Right lobe of liver (tissue), 6 donors: ENCODE measurements around the gene NUAK1. TPM values are rescaled to one million over a fixed set of nuclear protein-coding genes. Genes with fewer than 3 reads are reported as not detected.

ENCODE experiments used
- ATAC-seq, 4 donors: fragments of 200-7000 bp; cut with Tn5 transposase; one replicate each; pipeline ENCODE4 v1.9.1; 2020; ENCODE audit warnings: mild to moderate bottlenecking in 4 of 4, moderate library complexity in 4 of 4
- DNase-seq, 3 donors: peaks; one replicate each; pipeline ENCODE4 v3.0.0-alpha.2; 2020
- H3K27ac ChIP-seq, 3 donors: fragments of 200-600 bp; one replicate each; pipeline ENCODE4 v1.8.0; 2022
- H3K27me3 ChIP-seq, 2 donors: fragments of 200-600 bp; one replicate each; pipeline ENCODE4 v1.8.0; 2022
- H3K36me3 ChIP-seq, 4 donors: fragments of 200-600 bp; sonication (generic) in 1 of 4; one replicate each; pipeline versions ENCODE4 v1.5.1 to v1.8.0; 2017 to 2022; ENCODE audit warnings: control low read depth in 1 of 4
- H3K4me1 ChIP-seq, 4 donors: fragments of 200-600 bp; sonication (generic) in 1 of 4; one replicate each; pipeline versions ENCODE4 v1.5.1 to v1.8.0; 2017 to 2022; ENCODE audit warnings: control low read depth in 1 of 4
- H3K4me3 ChIP-seq, 3 donors: fragments of 200-600 bp; one replicate each; pipeline ENCODE4 v1.8.0; 2022
- H3K9me3 ChIP-seq, 4 donors: fragments of 200-600 bp; sonication (generic) in 1 of 4; one replicate each; pipeline versions ENCODE4 v1.5.1 to v1.8.0; 2017 to 2022; ENCODE audit warnings: control low read depth in 1 of 4
- POLR2A ChIP-seq: fragments of 450-650 bp; IDR thresholded peaks from one replicate; pipeline ENCODE4 v1.6.1; 2017; ENCODE audit warnings: antibody characterized with exemption, mild to moderate bottlenecking
- WGBS: methylation state at CpG from one replicate; pipeline ENCODE4 v1.1.6; 2018; ENCODE audit warnings: low coverage, low lambda C conversion rate; ENCODE audit not compliant: insufficient coverage; ENCODE audit errors: missing lambda C conversion rate; 5-methylcytosine and 5-hydroxymethylcytosine counted together
- intact Hi-C, 2 donors: fragments of 100-400 bp; cut with DNase I; formaldehyde crosslinking; loops; one replicate each; pipeline versions ENCODE4 v1.11.2 to v1.14.1; 2022
- total RNA-seq, 6 experiments: library from RNA; depleted of rRNA in 2 of 6; stranded (reverse); fragments of >200 nt in 2 of 6; fragmentation: NEBNext Ultra II Directional in 3 of 6; extraction: Animal tissue kit (Norgen Biotek cat#: 25700) in 3 of 6; gene quantifications; one replicate each; pipeline versions ENCODE4 v1.1.0 to v1.2.4, GENCODE V29; 2016 to 2023
- TF ChIP-seq, protein P1 (sequence below), 4 donors: fragments of 200-600 bp in 3 of 4; fragments of 450-650 bp in 1 of 4; IDR thresholded peaks; one replicate each; pipeline versions ENCODE4 v1.5.1 to v1.8.0; 2016 to 2022; ENCODE audit warnings: antibody characterized with exemption in 4 of 4, mild to moderate bottlenecking in 2 of 4
- donor health status: DM: no; HTN: yes; CAD: no.
- donor health status: DM: no; HTN: no; CAD: no.
- donor health status: DM: no; HTN: no; CAD: no.
- donor health status: DM: no; HTN: yes; CAD: no.
- donor health status: DM: no; HTN: yes; CAD: no.

Gene NUAK1
- total RNA-seq, 6 experiments from 2014 or later: 2.0 to 11.0 (median 3.5) TPM

DNA sequence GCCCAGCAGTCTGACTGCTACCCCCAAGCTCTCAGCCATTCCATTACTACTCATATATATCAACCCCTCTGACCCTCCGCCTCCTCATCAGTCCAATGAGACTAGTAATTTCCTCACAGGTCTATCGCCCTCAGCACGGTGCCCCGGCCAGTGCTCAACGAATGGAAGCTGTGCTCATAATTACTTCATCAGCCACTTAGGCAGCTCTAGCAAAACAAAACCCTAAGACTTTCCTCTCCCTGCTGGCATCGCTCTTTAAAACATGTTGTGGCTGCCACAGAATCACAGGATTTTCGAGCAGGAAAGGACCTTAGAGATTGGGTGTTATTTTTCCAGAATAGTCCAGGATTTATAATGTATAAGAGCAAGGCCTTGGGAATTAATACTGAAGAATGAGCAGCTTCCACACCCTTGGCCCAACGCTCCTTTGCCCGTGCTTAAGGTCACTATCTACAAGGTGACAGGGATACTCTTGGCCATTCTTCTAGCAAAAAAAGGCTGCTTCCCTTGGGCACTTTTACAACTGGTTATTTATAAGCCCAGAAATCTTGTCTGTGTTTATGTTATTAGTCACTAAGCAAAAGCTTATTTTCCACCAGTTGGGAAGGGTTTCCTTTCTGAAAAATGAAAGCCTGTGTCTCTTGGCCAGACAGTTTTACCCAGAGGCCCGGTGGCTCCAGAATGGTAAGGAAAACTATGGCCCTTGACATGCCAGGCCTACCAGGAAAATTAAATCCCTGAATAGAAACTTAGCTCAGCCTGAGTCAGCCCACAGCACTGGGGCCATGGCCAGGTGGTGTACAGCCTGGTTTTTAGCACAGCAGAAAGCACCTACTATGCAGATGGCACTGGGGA lies 47.9 kb downstream of the NUAK1 start:
- DNase-seq: no peak
- Histone ChIP-seq H3K4me1 (peaks cover 0 to 29% (median 12%) of the 10 kb centered on the region in 4 donors), H3K27ac (peak overlapping the region in 2 of 3 donors; percentile 17 to 24), H3K9me3 (no peaks in the 10 kb centered on the region), H3K27me3 (no peaks in the 10 kb centered on the region), H3K36me3 (no peaks in the 10 kb centered on the region), H3K4me3 (no peak overlapping the region)
- ATAC-seq: peak in 1 of 4 donors; percentile 26
- TF ChIP-seq, protein P1, sequence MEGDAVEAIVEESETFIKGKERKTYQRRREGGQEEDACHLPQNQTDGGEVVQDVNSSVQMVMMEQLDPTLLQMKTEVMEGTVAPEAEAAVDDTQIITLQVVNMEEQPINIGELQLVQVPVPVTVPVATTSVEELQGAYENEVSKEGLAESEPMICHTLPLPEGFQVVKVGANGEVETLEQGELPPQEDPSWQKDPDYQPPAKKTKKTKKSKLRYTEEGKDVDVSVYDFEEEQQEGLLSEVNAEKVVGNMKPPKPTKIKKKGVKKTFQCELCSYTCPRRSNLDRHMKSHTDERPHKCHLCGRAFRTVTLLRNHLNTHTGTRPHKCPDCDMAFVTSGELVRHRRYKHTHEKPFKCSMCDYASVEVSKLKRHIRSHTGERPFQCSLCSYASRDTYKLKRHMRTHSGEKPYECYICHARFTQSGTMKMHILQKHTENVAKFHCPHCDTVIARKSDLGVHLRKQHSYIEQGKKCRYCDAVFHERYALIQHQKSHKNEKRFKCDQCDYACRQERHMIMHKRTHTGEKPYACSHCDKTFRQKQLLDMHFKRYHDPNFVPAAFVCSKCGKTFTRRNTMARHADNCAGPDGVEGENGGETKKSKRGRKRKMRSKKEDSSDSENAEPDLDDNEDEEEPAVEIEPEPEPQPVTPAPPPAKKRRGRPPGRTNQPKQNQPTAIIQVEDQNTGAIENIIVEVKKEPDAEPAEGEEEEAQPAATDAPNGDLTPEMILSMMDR (IDR thresholded peaks at IDR 0.05): no peak
- TF ChIP-seq POLR2A: no peak
- intact Hi-C loops: no loop called here
- 64% methylated on average over 8 of the region's 10 CpGs for WGBS

DNA sequence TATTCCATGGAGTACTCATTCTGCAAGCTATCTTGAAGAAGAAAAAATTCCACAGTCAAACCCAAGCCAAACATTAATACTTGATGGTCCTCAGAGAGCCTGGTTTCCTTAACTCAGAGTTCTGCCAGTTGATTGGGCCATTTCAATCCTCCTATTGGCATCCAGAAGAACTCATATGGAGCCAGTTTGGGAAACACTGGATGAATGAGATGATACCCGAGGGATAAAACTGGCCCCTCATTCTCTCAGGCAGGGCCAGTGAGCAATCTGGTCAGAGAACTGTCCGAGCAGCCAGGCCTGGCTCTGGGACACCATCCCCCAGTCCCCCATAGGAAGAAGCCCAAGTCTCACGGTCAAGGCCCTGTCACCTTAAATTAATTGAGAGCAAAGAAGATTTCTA lies 48.8 kb downstream of the NUAK1 start:
- no peak for ATAC-seq
- no peaks in the 10 kb centered on the region for H3K9me3 ChIP-seq
- intact Hi-C loops: no loop called here
- H3K27ac ChIP-seq: no peak overlapping the region
- H3K36me3 ChIP-seq: no peaks in the 10 kb centered on the region
- 84% methylated on average over 3 of the region's 3 CpGs for WGBS
- H3K4me3 ChIP-seq: no peak overlapping the region
- no peak for DNase-seq
- TF ChIP-seq, protein P1 (IDR thresholded peaks at IDR 0.05): no peak
- TF ChIP-seq POLR2A: no peak
- H3K4me1 ChIP-seq: peaks cover 0 to 26% (median 11%) of the 10 kb centered on the region in 4 donors
- no peaks in the 10 kb centered on the region for H3K27me3 ChIP-seq

DNA sequence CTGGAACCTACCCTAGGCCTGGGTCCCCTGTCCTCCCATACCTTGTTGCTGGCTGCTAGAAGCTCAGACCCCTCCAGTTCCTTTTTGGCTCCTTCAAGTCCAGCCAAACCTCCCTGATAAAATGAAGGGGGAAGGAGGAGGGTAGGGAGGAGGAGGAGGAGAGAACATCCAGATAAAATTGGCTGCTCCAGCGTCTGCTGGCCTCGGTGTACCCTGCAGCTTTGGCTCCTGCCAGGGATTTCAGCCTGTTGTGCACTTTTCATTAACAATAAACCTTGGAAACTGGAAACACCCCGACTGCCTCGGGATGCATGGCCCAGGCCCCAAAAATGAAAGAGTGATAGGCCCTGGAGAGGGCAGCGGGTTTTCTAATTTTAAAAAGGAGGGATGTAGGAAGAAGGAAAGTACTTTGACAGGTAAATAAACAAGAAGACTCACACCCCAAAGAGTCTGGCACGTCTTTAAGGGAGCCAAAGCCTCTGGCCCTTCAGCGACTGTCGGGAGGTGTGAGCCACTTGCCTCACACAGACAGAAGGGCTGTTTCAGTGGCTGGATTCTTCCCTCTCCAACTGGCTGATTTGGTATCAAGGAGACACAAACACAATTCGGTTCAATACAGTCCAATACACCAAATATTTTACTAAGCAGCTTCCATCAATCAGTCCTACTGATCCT lies 49.8 kb downstream of the NUAK1 start:
- Histone ChIP-seq H3K9me3 (no peaks in the 10 kb centered on the region), H3K4me1 (peaks cover 0 to 33% (median 11%) of the 10 kb centered on the region in 4 donors), H3K36me3 (no peaks in the 10 kb centered on the region), H3K4me3 (no peak overlapping the region), H3K27ac (no peak overlapping the region), H3K27me3 (no peaks in the 10 kb centered on the region)
- TF ChIP-seq POLR2A: no peak
- TF ChIP-seq, protein P1 (IDR thresholded peaks at IDR 0.05): no peak
- DNase-seq: no peak
- intact Hi-C loops: no loop called here
- ATAC-seq: no peak
- WGBS: 71% methylated on average over 9 of the region's 9 CpGs

DNA sequence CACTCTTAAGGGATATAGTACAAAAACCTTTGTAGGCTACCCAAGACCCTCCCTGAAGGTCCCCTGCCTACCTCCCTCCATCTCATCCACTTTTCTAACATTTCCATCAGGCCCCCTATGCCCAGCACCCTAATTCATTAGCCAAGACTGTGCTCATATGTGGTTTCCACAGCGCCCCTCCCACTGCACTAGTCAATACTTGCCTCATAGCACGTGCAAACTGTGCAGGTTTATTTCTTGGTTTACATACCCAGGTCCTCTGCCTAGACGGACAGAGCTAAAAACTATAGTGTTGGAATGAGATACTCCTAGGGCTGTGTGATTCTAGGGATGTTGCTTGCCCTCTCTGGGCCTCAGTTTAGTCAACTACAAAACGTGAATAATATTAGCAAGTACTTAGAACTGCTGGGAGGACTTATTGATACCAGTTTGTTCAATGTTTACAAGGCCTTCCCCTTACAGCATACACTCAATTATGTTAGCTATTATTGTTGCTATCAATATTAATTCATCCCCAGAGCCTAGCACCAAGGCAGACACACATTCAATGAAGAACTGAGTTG lies 50.4 kb downstream of the NUAK1 start:
- peak in 3 of 4 donors; percentile 32 to 50 (median 33) for ATAC-seq
- intact Hi-C loops: no loop called here
- Histone ChIP-seq H3K36me3 (no peaks in the 10 kb centered on the region), H3K27me3 (no peaks in the 10 kb centered on the region), H3K4me1 (peaks cover 0 to 32% (median 8%) of the 10 kb centered on the region in 4 donors), H3K9me3 (no peaks in the 10 kb centered on the region), H3K27ac (no peak overlapping the region), H3K4me3 (no peak overlapping the region)
- 56% methylated on average over 4 of the region's 4 CpGs for WGBS
- DNase-seq: no peak
- TF ChIP-seq, protein P1 (IDR thresholded peaks at IDR 0.05): no peak
- TF ChIP-seq POLR2A: no peak
